Suprapubic skin (tissue), 4 donors: ENCODE data around the gene TUBB2A. TPM values are rescaled to one million over a fixed set of nuclear protein-coding genes. Genes with fewer than 3 reads are reported as not detected.
"Not testable (repeated sequence)": the region's sequence is repeated elsewhere in the genome, so short reads cannot be mapped to it uniquely, and the experiment has no call there.

Experiments used
- DNase-seq, 2 donors: peaks; one replicate each; pipeline ENCODE4 v3.0.0-alpha.2; 2019; ENCODE audit warnings: low spot score in 2 of 2
- H3K27ac ChIP-seq: fragments of 200-600 bp; sonication (generic); one replicate; pipeline ENCODE4 v1.5.1; 2019
- H3K27me3 ChIP-seq: fragments of 200-600 bp; sonication (generic); one replicate; pipeline ENCODE4 v1.5.1; 2019
- H3K36me3 ChIP-seq: fragments of 200-600 bp; sonication (generic); one replicate; pipeline ENCODE4 v1.5.1; 2019
- H3K4me1 ChIP-seq: fragments of 200-600 bp; sonication (generic); one replicate; pipeline ENCODE4 v1.5.1; 2019
- H3K4me3 ChIP-seq: fragments of 200-600 bp; sonication (generic); one replicate; pipeline ENCODE4 v1.5.1; 2019; ENCODE audit warnings: mild to moderate bottlenecking
- H3K9me3 ChIP-seq: fragments of 200-600 bp; sonication (generic); one replicate; pipeline ENCODE4 v1.5.1; 2019
- CTCF ChIP-seq, 2 donors: fragments of 200-600 bp in 1 of 2; fragments of 450-650 bp in 1 of 2; sonication (generic) in 1 of 2; IDR thresholded peaks; one replicate each; pipeline ENCODE4 v1.5.1; 2016 to 2019; ENCODE audit warnings: antibody characterized with exemption in 2 of 2, mild to moderate bottlenecking in 1 of 2, moderate library complexity in 1 of 2
- EP300 ChIP-seq: sonication (generic); formaldehyde crosslinking; IDR thresholded peaks from one replicate; pipeline ENCODE4 v1.6.1; 2017; ENCODE audit warnings: antibody characterized with exemption
- POLR2A ChIP-seq, 2 donors: fragments of 450-650 bp; IDR thresholded peaks; one replicate each; pipeline ENCODE4 v1.6.1; 2017; ENCODE audit warnings: antibody characterized with exemption in 2 of 2, mild to moderate bottlenecking in 2 of 2, moderate library complexity in 2 of 2
- POLR2AphosphoS5 ChIP-seq, 3 donors: sonication (generic); formaldehyde crosslinking; IDR thresholded peaks; one replicate each; pipeline ENCODE4 v1.6.1; 2017; ENCODE audit warnings: antibody characterized with exemption in 3 of 3
- WGBS: methylation state at CpG from one replicate; pipeline ENCODE4 v1.1.5; 2018; 5-methylcytosine and 5-hydroxymethylcytosine counted together
- total RNA-seq, 4 donors: library from RNA; depleted of rRNA; stranded (reverse); fragments of >200 nt; gene quantifications; one replicate each; pipeline ENCODE4 v1.1.0, GENCODE V29; 2016

Gene TUBB2A
- total RNA-seq, 4 donors from 2014 or later, result 121 to 338 (median 242) TPM

DNA sequence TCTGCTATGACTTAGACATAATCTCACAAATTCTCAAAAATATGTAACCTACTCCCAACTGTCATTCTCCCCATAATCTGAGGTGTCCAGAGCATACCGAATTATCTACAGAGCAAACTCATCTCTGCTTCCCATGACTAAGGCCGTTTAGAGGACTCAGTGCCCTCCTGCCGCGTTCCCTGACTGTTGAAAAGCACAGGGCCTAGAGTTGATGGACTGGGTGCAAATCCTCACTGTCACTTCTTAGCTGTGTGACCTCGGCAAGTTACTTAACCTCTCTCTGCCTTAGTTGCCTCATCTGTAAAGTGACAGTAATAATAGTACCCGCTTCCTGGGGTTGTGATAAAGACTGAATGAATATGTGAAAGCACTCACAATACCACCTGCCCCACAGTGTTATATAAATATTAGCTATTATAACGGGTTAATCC lies 4.7 kb upstream of the TUBB2A start:
- Histone ChIP-seq H3K36me3 (no peaks in the 10 kb centered on the region), H3K4me1 (peaks cover 56% of the 10 kb centered on the region), H3K9me3 (no peaks in the 10 kb centered on the region), H3K4me3 (peak overlapping the region; percentile 84), H3K27ac (peak overlapping the region; percentile 99), H3K27me3 (no peaks in the 10 kb centered on the region)
- DNase-seq, result no peak
- 50% methylated on average over 6 of the region's 7 CpGs for WGBS
- no peak for TF ChIP-seq CTCF (IDR thresholded peaks at IDR 0.05)

- peaks cover 67% of the 10 kb centered on the region for H3K4me1 ChIP-seq
- H3K36me3 ChIP-seq, result peaks cover 5% of the 10 kb centered on the region
- H3K27ac ChIP-seq, result peak overlapping the region; percentile 91
- TF ChIP-seq POLR2A (IDR thresholded peaks at IDR 0.05) (no peak), EP300 (no peak), POLR2AphosphoS5 (IDR thresholded peaks at IDR 0.05) (peak in 2 of 3 donors; percentile 15 to 42), CTCF (IDR thresholded peaks at IDR 0.05) (no peak)
- H3K9me3 ChIP-seq, result no peaks in the 10 kb centered on the region
- peak; percentile 73 to 84 for DNase-seq
- WGBS, result 66% methylated on average over 31 of the region's 31 CpGs
- no peaks in the 10 kb centered on the region for H3K27me3 ChIP-seq
- H3K4me3 ChIP-seq, result no peak overlapping the region
Observed at GRCh38 chr6:3159805-3160781, 2.7 kb upstream of the TUBB2A start.

DNA sequence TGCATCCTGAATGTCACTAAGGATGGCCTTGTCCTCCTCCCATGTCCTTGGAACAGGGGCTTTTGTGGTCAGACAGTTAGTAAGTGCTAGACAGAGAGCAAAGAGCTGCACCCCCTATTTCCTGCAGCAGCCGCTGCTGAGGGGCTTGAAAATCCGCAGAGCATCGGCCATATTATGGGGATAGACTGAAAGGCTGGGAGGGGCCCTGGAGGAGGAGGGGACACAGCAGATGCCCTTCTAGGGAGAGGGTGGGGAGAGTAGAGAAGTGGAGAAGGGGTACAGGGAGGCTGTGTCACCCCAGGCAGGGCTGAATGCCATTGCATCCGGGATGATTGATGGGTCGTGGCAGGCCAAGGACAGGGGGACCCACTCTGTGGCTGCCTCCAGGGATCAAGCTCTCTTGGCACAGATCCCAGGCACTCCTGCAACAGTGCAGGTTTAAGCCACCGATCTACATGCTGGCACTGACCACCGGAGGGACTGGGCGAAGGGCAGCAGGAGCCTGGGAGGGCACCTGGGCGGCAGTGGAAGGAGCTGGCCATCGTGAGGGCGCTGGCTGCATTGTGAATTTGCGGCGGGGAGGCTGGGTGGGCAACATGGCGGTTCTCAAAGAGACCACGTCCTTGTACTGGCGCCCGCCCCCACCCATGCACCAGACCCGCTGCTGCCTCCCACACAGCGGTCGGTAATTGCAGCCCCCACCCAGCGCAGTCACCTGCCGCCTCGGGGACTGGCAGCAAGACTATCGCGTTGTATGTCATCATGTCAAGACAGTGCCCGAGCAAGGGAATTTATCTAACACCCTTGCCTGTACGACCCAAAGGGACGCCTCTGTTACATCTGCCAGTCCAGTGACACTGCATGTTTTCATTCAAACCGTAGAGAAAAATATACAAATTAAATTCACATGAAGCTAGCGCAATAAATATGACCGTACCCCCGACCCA lies 887 bp downstream of the TUBB2A start:
- H3K27me3 ChIP-seq, H3K9me3 ChIP-seq: not testable (repeated sequence)
- peak overlapping the region; percentile 97 for H3K27ac ChIP-seq
- WGBS, result 11% methylated on average over 19 of the region's 32 CpGs
- peaks cover 48% of the 10 kb centered on the region for H3K4me1 ChIP-seq
- H3K4me3 ChIP-seq, result peak overlapping the region; percentile 81
- DNase-seq, result peak in 1 of 2 donors; percentile 79
- H3K36me3 ChIP-seq, result peaks cover 21% of the 10 kb centered on the region

- not testable (repeated sequence) for H3K27ac ChIP-seq
- 61% methylated on average over 5 of the region's 6 CpGs for WGBS
- DNase-seq, result peak in 1 of 2 donors; percentile 63
Observed at GRCh38 chr6:3155416-3155815, 1.9 kb downstream of the TUBB2A start.

DNA sequence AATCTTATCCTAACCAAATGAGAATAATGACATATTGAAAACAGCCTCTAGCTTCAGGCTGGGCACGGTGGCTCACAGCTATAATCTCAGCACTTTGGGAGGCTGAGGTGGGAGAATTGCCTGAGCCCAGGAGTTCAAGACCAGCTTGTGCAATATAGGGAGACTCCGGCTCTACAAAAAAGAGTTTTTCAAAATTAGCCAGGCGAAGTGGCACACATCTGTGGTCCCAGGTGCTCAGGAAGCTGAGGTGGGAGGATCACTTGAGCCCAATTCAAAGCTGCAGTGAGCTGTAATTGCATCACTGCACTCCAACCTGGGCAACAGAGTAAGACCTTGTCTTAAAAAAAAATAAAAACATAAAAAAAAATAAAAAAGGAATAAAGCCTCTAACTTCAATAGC lies 4.7 kb downstream of the TUBB2A start:
- TF ChIP-seq POLR2A (IDR thresholded peaks at IDR 0.05) (no peak), CTCF (IDR thresholded peaks at IDR 0.05) (no peak), EP300 (no peak), POLR2AphosphoS5 (IDR thresholded peaks at IDR 0.05) (no peak)
- Histone ChIP-seq H3K27ac (no peak overlapping the region), H3K36me3 (peaks cover 41% of the 10 kb centered on the region), H3K4me1 (peaks cover 11% of the 10 kb centered on the region), H3K9me3 (no peaks in the 10 kb centered on the region), H3K27me3 (no peaks in the 10 kb centered on the region), H3K4me3 (no peak overlapping the region)
- no peak for DNase-seq
- WGBS, result 78% methylated on average over 3 of the region's 3 CpGs

More at GRCh38 chr6:3155416-3155815, 1.9 kb downstream of the TUBB2A start:
- H3K9me3 ChIP-seq, H3K27me3 ChIP-seq, H3K4me3 ChIP-seq: not testable (repeated sequence)
- Histone ChIP-seq H3K36me3 (peaks cover 21% of the 10 kb centered on the region), H3K4me1 (peaks cover 38% of the 10 kb centered on the region)

GRCh38 chr6:3151691-3152090 lies 5.7 kb downstream of the TUBB2A start:
- TF ChIP-seq POLR2AphosphoS5 (IDR thresholded peaks at IDR 0.05) (no peak), POLR2A (IDR thresholded peaks at IDR 0.05) (no peak), EP300 (no peak), CTCF (IDR thresholded peaks at IDR 0.05) (no peak)
- WGBS, result 79% methylated on average over 5 of the region's 5 CpGs
- no peak for DNase-seq

More at GRCh38 chr6:3151691-3152090, 5.7 kb downstream of the TUBB2A start:
- Histone ChIP-seq H3K4me3 (no peak overlapping the region), H3K36me3 (peaks cover 49% of the 10 kb centered on the region), H3K9me3 (no peaks in the 10 kb centered on the region), H3K27ac (no peak overlapping the region), H3K4me1 (peaks cover 8% of the 10 kb centered on the region), H3K27me3 (no peaks in the 10 kb centered on the region)
